Transverse colon (tissue), 4 donors: ENCODE data around the gene HOXA13. TPM values are rescaled to one million over a fixed set of nuclear protein-coding genes. Genes with fewer than 3 reads are reported as not detected.
A peak's percentile ranks its signal among the peaks of the same experiment; 100 is the strongest.

Experiments used
- DNase-seq: peaks from one replicate; pipeline ENCODE4 v3.0.0-alpha.2; 2019
- H3K27ac ChIP-seq, 4 donors: fragments of 200-600 bp; sonication (generic); 2 replicates each; pipeline ENCODE4 v1.5.1; 2016 to 2018; ENCODE audit warnings: inconsistent platforms in 4 of 4
- H3K27me3 ChIP-seq: fragments of 200-600 bp; sonication (generic); 2 replicates; pipeline ENCODE4 v1.5.1; 2017; ENCODE audit warnings: inconsistent platforms
- H3K36me3 ChIP-seq, 4 donors: fragments of 200-600 bp; sonication (generic); 2 replicates each; pipeline ENCODE4 v1.5.1; 2017 to 2019; ENCODE audit warnings: inconsistent platforms in 4 of 4
- H3K4me1 ChIP-seq, 4 donors: fragments of 200-600 bp; sonication (generic); 2 replicates each; pipeline ENCODE4 v1.5.1; 2017 to 2020; ENCODE audit warnings: inconsistent platforms in 4 of 4
- H3K4me3 ChIP-seq, 4 donors: fragments of 200-600 bp; sonication (generic); 1 replicate in 1 of 4; 2 replicates in 3 of 4; pipeline versions ENCODE4 v1.5.1 to v1.6.1; 2017 to 2019; ENCODE audit warnings: inconsistent platforms in 4 of 4
- H3K9me3 ChIP-seq, 2 donors: fragments of 200-600 bp; sonication (generic); 2 replicates each; pipeline ENCODE4 v1.5.1; 2017 to 2019; ENCODE audit warnings: inconsistent platforms in 2 of 2
- EP300 ChIP-seq: sonication (generic); formaldehyde crosslinking; IDR thresholded peaks from one replicate; pipeline ENCODE4 v1.6.1; 2017; ENCODE audit warnings: antibody characterized with exemption, low read depth
- POLR2A ChIP-seq: fragments of 450-650 bp; IDR thresholded peaks from one replicate; pipeline ENCODE4 v1.6.1; 2016; ENCODE audit warnings: antibody characterized with exemption, mild to moderate bottlenecking, moderate library complexity
- POLR2AphosphoS5 ChIP-seq, 3 donors: sonication (generic); formaldehyde crosslinking; IDR thresholded peaks; one replicate each; pipeline ENCODE4 v1.6.1; 2016; ENCODE audit warnings: antibody characterized with exemption in 3 of 3
- WGBS, 2 donors: methylation state at CpG; one replicate each; pipeline ENCODE4 v1.1.5; 2018; ENCODE audit warnings: low coverage in 1 of 2; 5-methylcytosine and 5-hydroxymethylcytosine counted together
- in situ Hi-C, 4 donors: fragments of 200-750 bp; cut with MboI; loops; one replicate each; pipeline versions ENCODE4 v1.15.0 to v1.15.1; 2017; ENCODE audit warnings: low sequenced_read_pairs in 3 of 4, low pct_ligation_motif_present in 1 of 4, low pct_unique_long_range_greater_than_20kb in 1 of 4
- intact Hi-C: fragments of 100-400 bp; cut with DNase I; formaldehyde crosslinking; loops from one replicate; pipeline ENCODE4 v1.15.1; 2023; ENCODE audit warnings: low total_unique reads
- total RNA-seq, 4 donors: library from RNA; depleted of rRNA; stranded (reverse); fragments of >200 nt; gene quantifications; one replicate each; pipeline ENCODE4 v1.1.0, GENCODE V29; 2016
- TF ChIP-seq, protein P1 (sequence below), 5 experiments: fragments of 200-600 bp in 3 of 5; fragments of 450-650 bp in 2 of 5; sonication (generic) in 3 of 5; IDR thresholded peaks; 1 replicate in 2 of 5; 2 replicates in 3 of 5; pipeline ENCODE4 v1.5.1; 2016 to 2017; ENCODE audit warnings: antibody characterized with exemption in 5 of 5, inconsistent platforms in 3 of 5, mild to moderate bottlenecking in 2 of 5, moderate library complexity in 1 of 5

Gene HOXA13
- total RNA-seq, result 10 to 100 TPM; 22.5 to 69.9 (median 38.7) TPM

DNA sequence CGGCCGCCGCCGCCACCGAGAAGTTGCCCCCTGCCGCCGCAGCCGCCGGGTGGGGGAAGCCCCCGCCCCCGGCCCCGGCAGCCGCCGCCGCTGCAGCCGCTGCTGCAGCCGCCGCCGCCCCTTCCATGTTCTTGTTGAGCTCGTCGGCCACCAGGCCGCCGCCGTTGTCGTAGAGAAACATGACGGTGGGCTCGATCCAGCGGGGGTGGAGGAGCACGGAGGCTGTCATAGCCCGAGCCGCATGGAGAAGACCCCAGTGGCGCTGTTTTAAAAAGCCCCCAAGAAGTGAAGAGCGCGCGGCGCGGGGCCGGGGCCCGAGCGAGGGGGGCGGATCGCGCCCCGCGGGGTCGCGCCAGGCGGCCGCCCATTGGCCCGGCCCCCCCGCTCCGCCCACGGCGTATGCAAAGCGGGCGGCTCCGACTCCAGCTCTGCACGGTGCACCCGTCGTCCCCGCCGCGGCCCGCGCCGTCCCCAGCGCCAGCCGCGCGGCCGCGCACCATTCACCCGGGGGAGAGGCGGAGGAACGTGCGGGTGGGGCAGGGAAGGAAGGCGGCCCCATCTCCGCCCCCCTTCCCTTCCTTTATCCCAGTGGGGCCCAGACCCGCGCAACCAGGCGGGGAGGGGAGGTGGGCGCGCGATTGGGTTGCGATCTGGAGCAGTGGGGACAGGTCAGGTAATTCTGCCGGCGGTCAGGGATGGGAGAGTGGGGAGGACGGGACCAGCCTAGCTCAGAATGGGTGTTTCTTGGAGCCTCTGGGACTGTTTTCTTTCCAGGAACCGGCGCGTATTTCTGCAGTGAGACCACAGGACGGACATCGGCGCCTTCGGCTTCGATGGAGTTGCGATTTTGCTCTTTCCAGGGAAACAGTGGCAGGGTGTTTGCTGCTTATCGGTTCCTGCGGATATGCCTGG is at the start of gene HOXA13:
Gene HOXA13, minus strand, starts transcription at position 243 of the 912 bp plus-strand sequence. Its CDS starts 14 bp downstream, at position 229.
- Histone ChIP-seq H3K4me3 (peak within 1 kb of the TSS; percentile 57 to 73 (median 64)), H3K4me1 (peaks cover 3 to 26% (median 6%) of the 10 kb centered on the region in 4 donors), H3K27ac (peak within 1 kb of the TSS; percentile 82 to 99 (median 96)), H3K9me3 (no peaks in the 10 kb centered on the region), H3K36me3 (no peaks in the 10 kb centered on the region), H3K27me3 (peaks cover 87% of the 10 kb centered on the region)
- WGBS, 2 donors, result 1% methylated on average over 12 to 84 of the region's 99 CpGs
- intact Hi-C loops (loop anchor here (10.0 kb wide), 2 partner anchors 375 to 975 kb away; no protein-coding TSS in a partner anchor), in situ Hi-C loops (loop anchor here (10.0 to 25.0 kb wide), 8 partner anchors 375 to 1338 kb away; no protein-coding TSS in a partner anchor)
- TF ChIP-seq POLR2AphosphoS5 (IDR thresholded peaks at IDR 0.05) (peak; percentile 82 to 90 (median 85)), POLR2A (peak; percentile 94)
- TF ChIP-seq, protein P1, sequence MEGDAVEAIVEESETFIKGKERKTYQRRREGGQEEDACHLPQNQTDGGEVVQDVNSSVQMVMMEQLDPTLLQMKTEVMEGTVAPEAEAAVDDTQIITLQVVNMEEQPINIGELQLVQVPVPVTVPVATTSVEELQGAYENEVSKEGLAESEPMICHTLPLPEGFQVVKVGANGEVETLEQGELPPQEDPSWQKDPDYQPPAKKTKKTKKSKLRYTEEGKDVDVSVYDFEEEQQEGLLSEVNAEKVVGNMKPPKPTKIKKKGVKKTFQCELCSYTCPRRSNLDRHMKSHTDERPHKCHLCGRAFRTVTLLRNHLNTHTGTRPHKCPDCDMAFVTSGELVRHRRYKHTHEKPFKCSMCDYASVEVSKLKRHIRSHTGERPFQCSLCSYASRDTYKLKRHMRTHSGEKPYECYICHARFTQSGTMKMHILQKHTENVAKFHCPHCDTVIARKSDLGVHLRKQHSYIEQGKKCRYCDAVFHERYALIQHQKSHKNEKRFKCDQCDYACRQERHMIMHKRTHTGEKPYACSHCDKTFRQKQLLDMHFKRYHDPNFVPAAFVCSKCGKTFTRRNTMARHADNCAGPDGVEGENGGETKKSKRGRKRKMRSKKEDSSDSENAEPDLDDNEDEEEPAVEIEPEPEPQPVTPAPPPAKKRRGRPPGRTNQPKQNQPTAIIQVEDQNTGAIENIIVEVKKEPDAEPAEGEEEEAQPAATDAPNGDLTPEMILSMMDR (IDR thresholded peaks at IDR 0.05), result no peak
- peak; percentile 88 for DNase-seq

DNA sequence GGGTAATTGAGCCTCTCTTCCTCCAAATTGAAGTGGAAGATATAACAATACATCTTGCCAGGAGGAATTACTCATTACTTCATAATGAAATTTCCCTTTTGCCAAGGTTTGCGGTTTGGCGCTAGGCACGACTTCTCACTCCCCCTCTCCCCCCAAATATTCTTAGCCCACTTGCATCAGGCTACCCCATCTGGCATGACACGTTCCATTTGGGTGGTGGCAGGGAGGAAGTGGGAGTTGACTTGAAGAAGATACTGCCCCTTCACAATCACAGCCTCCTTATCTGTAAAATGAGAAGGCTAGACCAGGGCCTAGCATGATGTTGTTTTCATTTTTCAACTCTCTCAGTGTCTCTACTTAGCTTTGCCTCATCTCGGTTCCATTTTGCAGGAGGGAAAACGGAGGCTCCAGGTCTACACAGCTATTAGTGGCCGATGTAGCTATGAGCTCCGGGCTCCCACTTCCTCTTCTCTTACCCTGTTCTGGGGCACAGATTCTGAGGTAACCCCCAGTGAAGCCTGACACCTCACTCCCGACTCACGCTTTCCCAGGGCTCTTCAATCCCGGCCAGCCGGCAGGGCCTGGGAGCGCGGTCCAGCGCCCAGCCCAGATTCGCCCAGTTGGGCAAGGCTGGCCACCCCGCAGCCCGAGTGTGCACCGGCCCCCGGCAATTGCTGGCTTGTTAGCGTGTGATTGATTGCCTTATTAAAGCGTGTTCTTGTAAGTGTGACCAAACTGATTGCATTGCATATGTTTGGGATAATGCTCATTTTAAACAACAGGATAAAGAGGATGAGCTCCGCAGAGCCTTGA is 49.2 kb upstream of the HOXA13 start:
- 50 to 52% methylated on average over 5 to 23 of the region's 23 CpGs for WGBS, 2 donors
- in situ Hi-C loops, result no loop called here
- peaks cover 11 to 34% (median 29%) of the 10 kb centered on the region in 4 donors for H3K4me1 ChIP-seq

DNA sequence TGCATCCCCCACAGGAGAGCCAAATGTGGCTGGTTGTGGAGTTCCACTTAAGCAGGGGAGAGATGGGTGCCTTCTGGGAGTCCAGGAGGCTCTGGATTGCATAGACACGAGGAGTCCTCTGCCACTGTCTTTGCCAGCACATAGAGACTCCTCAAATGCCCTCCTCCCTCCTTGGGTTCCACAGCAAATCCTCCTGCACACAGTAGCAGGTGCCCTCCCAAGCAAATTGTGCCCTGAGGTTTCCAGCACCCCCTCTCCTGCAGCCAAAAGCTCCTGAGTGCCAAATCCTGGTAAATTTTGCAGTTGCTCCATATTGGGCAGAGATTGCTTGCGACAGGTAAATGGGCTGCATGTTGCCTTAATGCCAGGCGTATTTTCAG is 48.5 kb upstream of the HOXA13 start:
- TF ChIP-seq POLR2A, result no peak
- TF ChIP-seq, protein P1 (IDR thresholded peaks at IDR 0.05), result no peak
- TF ChIP-seq POLR2AphosphoS5 (IDR thresholded peaks at IDR 0.05), result no peak
- no peak for TF ChIP-seq EP300
- H3K36me3 ChIP-seq, result no peaks in the 10 kb centered on the region
- 75 to 80% methylated on average over 2 to 3 of the region's 3 CpGs for WGBS, 2 donors
- intact Hi-C loops, result no loop called here
- no peak overlapping the region for H3K4me3 ChIP-seq
- no peak overlapping the region for H3K27ac ChIP-seq
- in situ Hi-C loops, result no loop called here
- peaks cover 11 to 41% (median 35%) of the 10 kb centered on the region in 4 donors for H3K4me1 ChIP-seq
- peaks cover 100% of the 10 kb centered on the region for H3K27me3 ChIP-seq
- no peaks in the 10 kb centered on the region for H3K9me3 ChIP-seq
- DNase-seq, result no peak

More for the DNA sequence above, 49.2 kb upstream of the HOXA13 start:
- DNase-seq, result no peak
- Histone ChIP-seq H3K4me3 (no peak overlapping the region), H3K9me3 (no peaks in the 10 kb centered on the region), H3K27ac (no peak overlapping the region), H3K36me3 (no peaks in the 10 kb centered on the region), H3K27me3 (peaks cover 100% of the 10 kb centered on the region)
- TF ChIP-seq EP300, result no peak
- intact Hi-C loops, result no loop called here

GRCh38 chr7:27247452-27248426 is 47.8 kb upstream of the HOXA13 start:
- no peak overlapping the region for H3K27ac ChIP-seq
- peaks cover 100% of the 10 kb centered on the region for H3K27me3 ChIP-seq
- no peak for DNase-seq
- WGBS, 2 donors, result 54 to 65% methylated on average over 3 to 4 of the region's 4 CpGs
- peaks cover 18 to 48% (median 42%) of the 10 kb centered on the region in 4 donors for H3K4me1 ChIP-seq
- H3K9me3 ChIP-seq, result no peaks in the 10 kb centered on the region
- TF ChIP-seq EP300 (no peak), POLR2A (no peak), POLR2AphosphoS5 (IDR thresholded peaks at IDR 0.05) (no peak)
- TF ChIP-seq, protein P1 (IDR thresholded peaks at IDR 0.05), result no peak
- H3K36me3 ChIP-seq, result no peaks in the 10 kb centered on the region
- no peak overlapping the region for H3K4me3 ChIP-seq
- intact Hi-C loops, result no loop called here
- in situ Hi-C loops, result no loop called here
